Brain pericyte (primary cell): ENCODE results near the gene KLHDC10.
"Not testable (repeated sequence)": the region's sequence is repeated elsewhere in the genome, so short reads cannot be mapped to it uniquely, and the experiment has no call there.

Experiments
- DNase-seq: peaks from one replicate; pipeline ENCODE4 v3.0.0-alpha.2; 2012; ENCODE audit warnings: low read depth, low spot score

Gene KLHDC10

GRCh38 chr7:130069978-130070860 lies at the start of gene KLHDC10:
Gene KLHDC10, plus strand, starts transcription at chr7:130070534. Its CDS starts 110 bp downstream, at chr7:130070644.
- peak; percentile 96 for DNase-seq

GRCh38 chr7:130021105-130021834 lies 49.1 kb upstream of the KLHDC10 start:
- no peak for DNase-seq

GRCh38 chr7:130022115-130022514 lies 48.2 kb upstream of the KLHDC10 start:
- no peak for DNase-seq

GRCh38 chr7:130022623-130023175 lies 47.6 kb upstream of the KLHDC10 start:
- no peak for DNase-seq

- no peak for DNase-seq
These were observed 45.9 kb upstream of the KLHDC10 start for GRCh38 chr7:130024390-130024789.

GRCh38 chr7:130032698-130033097 lies 37.6 kb upstream of the KLHDC10 start:
- no peak for DNase-seq

- no peak for DNase-seq
These were observed 32.6 kb upstream of the KLHDC10 start for GRCh38 chr7:130037703-130038102.

GRCh38 chr7:130040576-130040975 lies 29.8 kb upstream of the KLHDC10 start:
- DNase-seq = no peak

GRCh38 chr7:130047831-130048230 lies 22.5 kb upstream of the KLHDC10 start:
- no peak for DNase-seq

GRCh38 chr7:130048906-130049305 lies 21.4 kb upstream of the KLHDC10 start:
- DNase-seq = no peak

GRCh38 chr7:130052250-130052649 lies 18.1 kb upstream of the KLHDC10 start:
- not testable (repeated sequence) for DNase-seq

- DNase-seq = not testable (repeated sequence)
These were observed 15.1 kb upstream of the KLHDC10 start for GRCh38 chr7:130055198-130055597.

GRCh38 chr7:130062246-130062645 lies 8.1 kb upstream of the KLHDC10 start:
- DNase-seq = no peak

- no peak for DNase-seq
These were observed 7.3 kb upstream of the KLHDC10 start for GRCh38 chr7:130063036-130063435.

GRCh38 chr7:130064580-130064926 lies 5.8 kb upstream of the KLHDC10 start:
- not testable (repeated sequence) for DNase-seq

GRCh38 chr7:130065500-130066152 lies 4.7 kb upstream of the KLHDC10 start:
- no peak for DNase-seq

- DNase-seq = no peak
These were observed 956 bp upstream of the KLHDC10 start for GRCh38 chr7:130069179-130069977.

GRCh38 chr7:130070861-130071622 lies 708 bp downstream of the KLHDC10 start:
- no peak for DNase-seq

GRCh38 chr7:130071701-130072622 lies 1.6 kb downstream of the KLHDC10 start:
- DNase-seq = peak; percentile 62
